ENCODE data around the gene DNPEP.

DNPEP gene

DNA sequence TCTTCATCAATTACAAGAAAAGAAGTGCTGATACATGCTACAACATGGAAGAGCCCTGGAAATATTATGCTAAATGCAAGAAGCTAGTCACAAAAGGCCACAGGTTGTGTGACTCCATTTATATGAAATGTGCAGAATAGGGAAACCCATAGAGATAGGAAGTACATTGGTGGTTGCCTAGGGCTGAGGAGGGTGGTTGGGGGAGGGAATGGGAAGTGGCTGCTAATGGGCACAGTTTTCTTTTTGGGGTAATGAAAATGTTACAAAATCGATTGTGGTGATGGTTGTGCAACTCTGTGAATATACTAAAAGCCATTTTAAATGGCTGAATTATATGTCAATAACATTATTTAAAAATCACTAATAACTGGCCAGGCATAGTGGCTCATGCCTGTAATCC is 30.9 kb downstream of the DNPEP start:
- no peak for DNase-seq

GRCh38 chr2:219354582-219354981 is 33.1 kb downstream of the DNPEP start:
- DNase-seq, result no peak

GRCh38 chr2:219353129-219353528 is 34.6 kb downstream of the DNPEP start:
- DNase-seq, result no peak

- peak; percentile 90 for DNase-seq
Observed at GRCh38 chr2:219352448-219353023, 35.2 kb downstream of the DNPEP start.

DNA sequence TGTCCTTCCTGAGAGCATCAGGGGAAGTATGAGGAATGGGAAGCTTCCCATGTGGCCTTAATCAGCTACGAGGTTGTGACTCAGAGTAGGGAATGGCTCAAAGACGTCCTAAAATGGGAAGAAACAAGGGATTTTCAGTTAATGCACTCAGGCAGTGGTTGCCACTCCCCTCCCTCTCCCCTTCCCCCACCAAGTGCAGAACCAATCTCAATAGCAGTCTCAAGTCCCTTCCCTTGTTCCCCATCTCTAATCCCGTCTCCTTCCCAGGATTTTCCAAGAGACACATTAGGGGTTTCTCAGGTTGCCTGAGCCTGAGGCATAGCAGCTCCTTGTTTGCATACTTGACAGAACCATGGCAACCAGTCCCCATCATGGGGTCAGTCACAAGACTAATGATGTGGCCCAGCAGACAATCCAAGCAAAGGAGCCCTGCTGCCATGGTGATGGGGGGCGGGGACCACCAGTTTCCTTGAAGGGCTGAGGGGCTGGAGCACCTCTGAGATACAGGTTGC is 36.9 kb downstream of the DNPEP start:
- no peak for DNase-seq

DNA sequence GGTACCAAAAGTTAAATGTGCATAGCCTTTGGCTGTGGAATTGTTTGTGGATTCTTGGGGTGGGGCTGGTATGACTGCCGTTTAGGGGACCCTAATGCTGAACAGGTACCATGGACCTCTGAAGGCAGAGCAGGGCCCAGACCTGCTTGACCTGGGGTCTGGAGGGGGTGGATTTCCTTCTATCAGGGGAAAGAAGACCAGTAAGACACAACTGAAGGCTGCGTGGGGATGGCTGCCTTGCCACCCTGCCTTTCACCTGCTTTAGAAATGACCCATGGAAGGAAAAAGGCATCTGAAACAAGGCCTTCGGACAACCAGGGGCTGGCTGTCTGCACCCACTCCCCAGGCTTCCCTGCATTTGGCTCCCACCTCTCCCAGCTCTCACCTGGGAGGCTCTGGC is 37.5 kb downstream of the DNPEP start:
- no peak for DNase-seq

DNA sequence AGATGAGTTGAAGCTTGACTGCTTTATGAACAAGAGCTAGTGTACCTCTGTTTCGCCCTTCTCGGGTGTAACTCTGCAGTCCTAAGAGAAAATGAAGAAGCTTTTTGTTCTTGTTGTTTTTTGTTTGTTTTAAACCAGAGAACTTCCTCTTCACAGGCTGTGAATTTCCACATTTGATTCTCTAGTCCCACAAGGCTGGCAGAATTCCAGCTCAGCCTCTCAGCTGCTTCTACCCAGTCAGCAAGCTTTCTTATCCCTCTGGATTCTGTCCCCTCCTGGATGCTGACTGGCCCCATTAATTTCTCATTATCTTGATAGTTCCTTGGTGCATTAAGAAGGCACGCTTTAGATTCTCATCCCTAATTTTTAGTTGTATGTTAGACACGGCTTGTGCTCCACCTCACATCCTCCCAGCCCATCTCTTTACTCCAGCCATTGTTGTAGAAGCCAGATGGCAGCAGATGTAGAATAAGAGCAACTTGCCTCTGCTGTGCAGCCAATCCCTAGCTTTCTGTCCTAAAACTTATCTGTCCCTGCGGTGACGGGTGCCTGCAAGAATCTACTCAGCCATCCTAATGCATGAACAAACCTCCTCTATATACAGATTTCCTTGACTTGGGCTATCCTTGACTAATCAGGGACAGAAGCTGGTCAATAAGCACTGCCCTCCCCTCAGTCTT is 42.8 kb downstream of the DNPEP start:
- peak; percentile 66 for DNase-seq

DNA sequence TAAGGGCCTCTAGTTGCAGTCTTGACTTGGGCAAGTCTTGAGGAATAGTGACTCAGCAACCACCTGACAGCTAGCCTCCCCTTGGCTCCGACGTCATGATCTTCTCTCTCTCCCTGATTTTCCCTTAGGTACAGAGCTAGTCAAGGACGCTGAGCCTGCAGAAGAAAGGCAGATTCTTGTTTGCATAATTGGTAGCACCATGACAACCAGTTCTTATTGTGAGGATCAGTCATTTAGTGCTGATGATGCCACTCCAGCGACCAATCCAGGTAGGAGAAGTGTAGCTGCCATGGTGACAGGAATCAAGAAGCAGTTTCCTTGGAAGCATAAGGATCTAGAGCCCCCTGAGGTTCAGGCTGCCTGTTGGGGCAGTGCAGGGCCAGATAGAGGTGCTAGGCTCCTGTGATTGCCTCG is 52.3 kb downstream of the DNPEP start:
- no peak for DNase-seq

- no peak for DNase-seq
Observed at GRCh38 chr2:219334076-219334475, 53.6 kb downstream of the DNPEP start.

- no peak for DNase-seq
Observed at GRCh38 chr2:219332542-219332941, 55.2 kb downstream of the DNPEP start, which contains the start of gene RESP18. Gene RESP18, minus strand, starts transcription at chr2:219332744.

DNA sequence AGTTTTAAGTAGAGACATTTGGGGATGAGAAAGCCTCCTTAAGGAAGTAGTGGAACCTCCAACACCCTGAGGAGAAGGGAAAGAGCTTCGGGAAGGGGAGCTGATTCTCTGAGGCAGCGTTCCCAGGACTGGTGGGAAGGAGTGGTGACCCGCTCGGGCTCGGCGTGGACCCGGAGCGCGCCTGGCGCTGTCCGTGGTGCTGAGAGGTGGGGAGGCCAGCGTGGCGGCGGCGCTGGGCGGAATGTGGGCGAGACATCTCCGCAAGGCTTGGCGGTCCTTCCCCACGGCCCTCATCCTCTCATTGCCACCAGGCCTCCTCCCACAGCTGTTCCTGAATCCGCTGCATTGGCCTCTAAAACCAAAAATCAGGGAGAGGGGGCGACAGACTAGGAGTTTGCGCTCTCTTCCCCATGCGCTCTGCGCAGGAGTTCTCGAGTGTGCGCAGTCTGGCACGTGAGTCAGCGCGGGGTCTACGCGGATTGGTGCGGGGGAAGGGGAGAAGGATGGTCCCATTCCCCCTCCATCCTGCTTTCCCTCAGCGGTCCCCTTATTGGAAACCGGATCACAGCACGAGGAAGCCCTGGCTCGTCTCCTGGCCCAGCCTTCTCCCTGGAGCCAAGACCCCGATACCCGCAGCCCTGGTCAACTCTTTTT is 56.0 kb downstream of the DNPEP start:
- no peak for DNase-seq

DNA sequence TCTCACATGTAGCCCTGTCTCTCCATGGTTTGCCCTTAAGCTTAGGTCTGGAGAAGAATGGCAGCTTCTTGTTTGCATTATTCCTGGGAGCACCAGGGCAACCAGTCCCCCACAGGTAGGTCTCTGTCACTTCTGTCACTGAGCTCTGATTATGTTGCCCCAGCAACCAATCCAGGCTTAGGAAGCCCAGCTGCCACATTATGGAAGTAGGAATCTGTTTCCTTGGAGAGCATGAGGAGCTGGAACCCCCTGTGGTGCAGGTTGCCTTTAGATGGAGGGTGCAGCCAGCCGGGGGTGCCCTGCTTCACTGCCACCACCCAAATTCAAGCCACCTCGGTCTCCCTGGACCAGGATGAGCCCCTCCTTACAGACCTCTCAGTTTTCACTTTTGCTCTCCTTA is 60.0 kb downstream of the DNPEP start:
- peak; percentile 97 for DNase-seq

GRCh38 chr2:219325657-219326315 is 61.9 kb downstream of the DNPEP start:
- no peak for DNase-seq

DNA sequence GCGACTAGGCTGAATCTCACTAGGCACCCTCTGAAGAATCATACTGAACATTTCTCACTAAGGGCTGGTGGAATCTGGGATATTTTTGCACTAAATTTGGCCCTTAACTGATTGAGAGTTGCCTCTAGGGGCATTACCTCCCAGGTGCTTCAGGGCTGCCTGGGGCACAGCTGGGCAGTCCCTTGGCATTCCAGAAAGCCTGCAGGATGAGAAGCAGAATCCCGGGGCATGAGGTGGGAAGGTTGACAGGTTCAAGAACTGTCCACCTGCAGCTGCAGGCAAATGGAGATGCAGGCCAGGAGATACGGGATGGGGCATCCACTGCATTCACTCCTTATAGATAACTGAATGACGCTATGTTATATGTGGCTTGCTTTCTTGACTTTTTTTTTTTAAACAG is 62.6 kb downstream of the DNPEP start:
- no peak for DNase-seq

GRCh38 chr2:219323434-219323833 is 64.3 kb downstream of the DNPEP start:
- no peak for DNase-seq
